Measurements from ENCODE around the gene MTUS2. TPM values are rescaled to one million over a fixed set of nuclear protein-coding genes. Genes with fewer than 3 reads are reported as not detected.

The MTUS2 gene
- total RNA-seq, 1 experiment from 2014 or later, result 0.11 TPM

- CTCF ChIA-PET, result no interaction called here
- peaks cover 25% of the 10 kb centered on the region for H3K27me3 ChIP-seq (replicated peaks; ENCODE audit: insufficient read depth, low read depth, low read length, poor library complexity)
- POLR2A ChIA-PET (ENCODE audit: low non-redundant PET), result no interaction called here
- no peaks in the 10 kb centered on the region for H3K36me3 ChIP-seq (ENCODE audit: insufficient read depth, low read length, poor library complexity, severe bottlenecking)
- DNase-seq (ENCODE audit: low spot score), result no peak
- BruUV-seq (replicated peaks), result no TSS peak
- H3K9me3 ChIP-seq (ENCODE audit: low read depth, low read length, poor library complexity, severe bottlenecking), result no peaks in the 10 kb centered on the region
- no peak for TF ChIP-seq CTCF (conservative IDR thresholded peaks at IDR 0.05; ENCODE audit: low read depth, low read length)
- no peak for TF ChIP-seq EZH2 (IDR thresholded peaks at IDR 0.05; ENCODE audit: borderline replicate concordance, low read depth, low read length, poor library complexity, severe bottlenecking)
- no peak overlapping the region for H3K27ac ChIP-seq (ENCODE audit: low read depth, low read length, poor library complexity, severe bottlenecking)
- intact Hi-C loops (cut with micrococcal nuclease; ENCODE audit: unreplicated experiment), result no loop called here
- H3K4me3 ChIP-seq (ENCODE audit: low read depth, low read length, poor library complexity, severe bottlenecking), result no peak overlapping the region
- H3K4me1 ChIP-seq (ENCODE audit: insufficient read depth, low read length, poor library complexity, severe bottlenecking), result no peaks in the 10 kb centered on the region
Measured at GRCh38 chr13:28849441-28849840, 29.3 kb downstream of the MTUS2 start.

DNA sequence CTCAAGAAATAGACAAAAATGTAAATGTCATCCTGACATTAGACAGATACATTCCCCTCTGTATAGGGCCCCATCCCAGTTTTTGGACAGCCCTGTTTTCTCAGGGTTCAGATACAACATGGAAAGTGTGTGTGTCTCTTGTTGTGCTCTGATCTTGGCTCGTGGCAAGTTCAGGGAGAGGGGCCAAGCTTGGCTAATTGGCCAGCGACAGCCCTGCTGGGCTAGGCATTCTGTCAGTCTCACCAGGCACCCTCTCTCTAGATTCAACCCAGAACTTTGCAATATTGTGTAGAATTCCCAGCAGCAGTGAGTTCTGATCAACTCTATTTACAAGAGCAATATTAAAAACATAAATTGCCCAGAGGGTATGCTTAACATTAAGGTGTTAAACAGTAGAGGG lies 30.1 kb downstream of the MTUS2 start:
- DNase-seq (ENCODE audit: low spot score), result no peak
- Histone ChIP-seq H3K36me3 (ENCODE audit: insufficient read depth, low read length, poor library complexity, severe bottlenecking) (no peaks in the 10 kb centered on the region), H3K4me3 (ENCODE audit: low read depth, low read length, poor library complexity, severe bottlenecking) (no peak overlapping the region), H3K27me3 (replicated peaks; ENCODE audit: insufficient read depth, low read depth, low read length, poor library complexity) (peaks cover 25% of the 10 kb centered on the region), H3K27ac (ENCODE audit: low read depth, low read length, poor library complexity, severe bottlenecking) (no peak overlapping the region), H3K4me1 (ENCODE audit: insufficient read depth, low read length, poor library complexity, severe bottlenecking) (no peaks in the 10 kb centered on the region), H3K9me3 (ENCODE audit: low read depth, low read length, poor library complexity, severe bottlenecking) (no peaks in the 10 kb centered on the region)
- no TSS peak for BruUV-seq (replicated peaks)
- TF ChIP-seq EZH2 (IDR thresholded peaks at IDR 0.05; ENCODE audit: borderline replicate concordance, low read depth, low read length, poor library complexity, severe bottlenecking) (no peak), CTCF (conservative IDR thresholded peaks at IDR 0.05; ENCODE audit: low read depth, low read length) (no peak)
- CTCF ChIA-PET, result no interaction called here
- POLR2A ChIA-PET (ENCODE audit: low non-redundant PET), result no interaction called here
- intact Hi-C loops (cut with micrococcal nuclease; ENCODE audit: unreplicated experiment), result no loop called here

DNA sequence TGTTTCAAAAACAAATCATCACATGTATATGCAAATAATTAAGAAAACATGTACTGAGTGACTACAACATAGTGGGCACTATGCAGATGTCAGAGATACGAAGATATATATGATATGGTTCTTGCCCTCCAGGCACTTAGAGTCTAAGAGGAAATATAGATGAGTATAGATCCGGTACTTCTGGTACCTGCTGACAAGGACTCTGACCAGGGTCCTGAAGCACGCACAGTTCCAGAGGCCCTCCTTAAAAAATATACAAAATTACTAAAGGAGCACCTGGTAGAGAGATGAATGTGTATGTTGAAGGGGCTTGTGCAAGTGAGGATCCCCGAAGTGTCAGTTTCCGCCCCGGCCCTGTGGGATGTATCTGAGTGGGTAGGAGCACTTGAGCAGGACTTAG lies 31.3 kb downstream of the MTUS2 start:
- Histone ChIP-seq H3K27me3 (replicated peaks; ENCODE audit: insufficient read depth, low read depth, low read length, poor library complexity) (peaks cover 25% of the 10 kb centered on the region), H3K27ac (ENCODE audit: low read depth, low read length, poor library complexity, severe bottlenecking) (no peak overlapping the region), H3K36me3 (ENCODE audit: insufficient read depth, low read length, poor library complexity, severe bottlenecking) (no peaks in the 10 kb centered on the region), H3K4me3 (ENCODE audit: low read depth, low read length, poor library complexity, severe bottlenecking) (no peak overlapping the region), H3K4me1 (ENCODE audit: insufficient read depth, low read length, poor library complexity, severe bottlenecking) (no peaks in the 10 kb centered on the region), H3K9me3 (ENCODE audit: low read depth, low read length, poor library complexity, severe bottlenecking) (no peaks in the 10 kb centered on the region)
- CTCF ChIA-PET, result no interaction called here
- DNase-seq (ENCODE audit: low spot score), result no peak
- intact Hi-C loops (cut with micrococcal nuclease; ENCODE audit: unreplicated experiment), result no loop called here
- BruUV-seq (replicated peaks), result no TSS peak
- POLR2A ChIA-PET (ENCODE audit: low non-redundant PET), result no interaction called here
- no peak for TF ChIP-seq CTCF (conservative IDR thresholded peaks at IDR 0.05; ENCODE audit: low read depth, low read length)
- no peak for TF ChIP-seq EZH2 (IDR thresholded peaks at IDR 0.05; ENCODE audit: borderline replicate concordance, low read depth, low read length, poor library complexity, severe bottlenecking)
